IMR-90 (cell line): ENCODE data around the gene NTF3.

Experiments
- CEBPB ChIP-seq: IDR thresholded peaks from 2 replicates; pipeline ENCODE4 v1.6.1; 2012; ENCODE audit warnings: low read depth, low read length, improper control_type of control experiment
- CTCF ChIP-seq: conservative IDR thresholded peaks from 2 replicates; pipeline ENCODE4 v1.5.1; 2012; ENCODE audit warnings: mild to moderate bottlenecking, low read depth, low read length, improper control_type of control experiment
- ELK1 ChIP-seq: fragments of 150-350 bp; IDR thresholded peaks from 2 replicates; pipeline ENCODE4 v1.6.1; 2016; ENCODE audit warnings: low read depth, mild to moderate bottlenecking, low read length, moderate library complexity, borderline replicate concordance
- MXI1 ChIP-seq: IDR thresholded peaks from 2 replicates; pipeline ENCODE4 v1.6.1; 2012; ENCODE audit warnings: low read depth, mild to moderate bottlenecking, low read length, moderate library complexity, borderline replicate concordance
- NFE2L2 ChIP-seq: fragments of 150-350 bp; IDR thresholded peaks from 2 replicates; pipeline ENCODE4 v1.6.1; 2016; ENCODE audit warnings: low read depth, mild to moderate bottlenecking, low read length
- POLR2A ChIP-seq: IDR thresholded peaks from 2 replicates; pipeline ENCODE4 v1.6.1; 2012; ENCODE audit warnings: mild to moderate bottlenecking, low read depth, low read length
- RAD21 ChIP-seq: IDR thresholded peaks from 2 replicates; pipeline ENCODE4 v1.6.1; 2012; ENCODE audit warnings: low read length, improper control_type of control experiment
- RCOR1 ChIP-seq: IDR thresholded peaks from 2 replicates; pipeline ENCODE4 v1.6.1; 2012; ENCODE audit warnings: mild to moderate bottlenecking, low read length, improper control_type of control experiment; ENCODE audit not compliant: insufficient replicate concordance

GRCh38 chr12:5452569-5452968, 20.7 kb downstream of the NTF3 start:
- no peak for TF ChIP-seq POLR2A
- TF ChIP-seq NFE2L2 = no peak
- no peak for TF ChIP-seq CTCF
- TF ChIP-seq RAD21 = no peak
- TF ChIP-seq MXI1 = no peak
- TF ChIP-seq ELK1 = no peak
- TF ChIP-seq RCOR1 = no peak
- TF ChIP-seq CEBPB = no peak
